Measurements from ENCODE around the gene ACAA2.
"Not testable (repeated sequence)": the region's sequence is repeated elsewhere in the genome, so short reads cannot be mapped to it uniquely, and the experiment has no call there.

ACAA2 gene

DNA sequence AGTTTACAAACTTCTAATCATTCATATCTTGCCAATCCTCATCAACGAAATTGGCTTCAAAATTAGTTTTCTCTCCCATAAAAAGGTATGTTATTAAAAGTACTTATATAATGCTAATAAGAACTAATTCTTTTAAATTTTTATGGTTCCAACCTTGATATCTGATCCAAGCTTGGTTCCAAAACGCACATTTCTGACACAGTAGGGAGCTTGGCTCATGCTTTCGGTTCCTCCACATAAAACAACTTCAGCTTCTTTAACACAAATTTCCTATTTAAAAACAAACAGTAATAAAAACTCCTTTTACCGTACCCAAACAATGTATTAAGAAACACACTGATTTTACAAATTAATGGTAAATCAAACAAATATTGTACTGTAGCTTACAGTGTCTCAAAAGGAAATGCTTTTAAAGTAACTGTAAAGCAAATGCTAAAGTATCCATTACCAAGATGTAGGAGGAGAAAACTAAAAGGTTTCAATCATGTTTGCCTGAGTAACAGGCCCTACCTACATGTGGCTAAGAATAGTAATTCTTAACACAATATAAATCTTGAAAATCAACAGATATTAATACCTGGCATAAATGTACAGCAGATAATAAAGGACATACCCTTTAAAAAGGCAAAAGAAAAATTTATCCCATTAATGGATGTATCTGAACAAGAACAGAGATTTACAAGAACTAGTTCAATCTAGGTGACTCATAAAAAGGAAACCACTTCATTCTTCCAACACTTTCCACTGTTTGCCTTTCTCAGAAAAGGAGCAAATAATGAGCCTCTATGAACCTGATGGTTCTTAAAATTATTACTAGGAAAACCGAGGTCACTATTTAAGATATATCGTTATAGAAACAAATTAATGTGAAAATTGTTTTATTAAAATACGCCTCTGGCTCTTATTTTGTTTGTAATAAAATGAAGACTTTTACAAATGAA, 17.5 kb downstream of the ACAA2 start:
- Histone ChIP-seq H3K36me3 (ENCODE audit: control insufficient read depth in 1 of 2, insufficient read depth in 2 of 2, low read length in 2 of 2) (peaks cover under 1 to 6% of the 10 kb centered on the region in 2 experiments), H3K4me2 (ENCODE audit: low read length) (no peak overlapping the region), H4K91ac (ENCODE audit: low read depth, low read length) (no peak overlapping the region), H4K8ac (ENCODE audit: low read depth, low read length) (no peak overlapping the region), H3K14ac (ENCODE audit: low read length) (no peak overlapping the region), H2AK5ac (ENCODE audit: low read length) (no peak overlapping the region), H4K12ac (ENCODE audit: low read depth, low read length) (no peak overlapping the region), H2BK120ac (ENCODE audit: insufficient read depth, low read length, poor library complexity) (no peak overlapping the region), H3K9me3 (ENCODE audit: insufficient read depth, low read depth, low read length) (peaks cover 2% of the 10 kb centered on the region), H3K4me3 (ENCODE audit: low read depth, low read length) (no peak overlapping the region), H3K4me1 (ENCODE audit: control insufficient read depth in 1 of 2, insufficient read depth in 2 of 2, low read length in 2 of 2) (no peaks in the 10 kb centered on the region), H3K27ac (ENCODE audit: low read depth, low read length) (no peak overlapping the region), H3K79me1 (ENCODE audit: low read length) (no peaks in the 10 kb centered on the region), H2BK5ac (ENCODE audit: low read depth, low read length, poor library complexity) (no peak overlapping the region), H2BK12ac (ENCODE audit: low read length) (no peak overlapping the region), H2AFZ (ENCODE audit: insufficient read depth, low read length, poor library complexity) (no peak overlapping the region), H3K23ac (ENCODE audit: low read length) (no peak overlapping the region), H3K79me2 (ENCODE audit: control insufficient read depth, insufficient read depth, low read length, poor library complexity) (no peaks in the 10 kb centered on the region), H3K18ac (ENCODE audit: low read length) (no peak overlapping the region), H3K27me3 (ENCODE audit: insufficient read depth, low read length) (no peaks in the 10 kb centered on the region), H3K9ac (ENCODE audit: low read length) (no peak overlapping the region), H3K4ac (ENCODE audit: low read depth, low read length) (no peak overlapping the region)
- WGBS (ENCODE audit: extremely low coverage, insufficient coverage, insufficient read length), result 100% methylated on average over 1 of the region's 7 CpGs
- DNase-seq, result no peak

DNA sequence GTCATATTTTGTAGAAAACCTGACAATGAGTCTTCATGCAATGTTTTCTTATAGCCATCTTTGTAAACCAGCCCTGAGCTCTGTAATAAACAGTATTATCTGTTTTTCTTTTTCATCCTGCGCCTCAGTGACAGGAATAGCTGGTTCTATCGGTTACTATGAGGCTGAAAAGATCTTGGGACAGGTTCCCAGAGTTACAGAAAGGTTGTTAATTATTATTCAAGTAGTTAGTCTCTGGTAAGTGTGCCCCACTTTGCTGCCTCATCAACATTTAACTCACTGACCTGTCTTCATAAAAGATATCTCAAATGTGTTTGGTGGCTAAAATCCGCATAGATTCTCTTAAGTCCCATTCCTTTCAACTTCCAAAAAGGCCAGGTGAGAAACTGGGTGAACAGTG, 18.6 kb downstream of the ACAA2 start:
- Histone ChIP-seq H3K4me3 (ENCODE audit: low read depth, low read length) (no peak overlapping the region), H3K23ac (ENCODE audit: low read length) (no peak overlapping the region), H2AK5ac (ENCODE audit: low read length) (no peak overlapping the region), H4K8ac (ENCODE audit: low read depth, low read length) (no peak overlapping the region), H3K4me2 (ENCODE audit: low read length) (no peak overlapping the region), H3K27ac (ENCODE audit: low read depth, low read length) (no peak overlapping the region), H3K36me3 (ENCODE audit: control insufficient read depth in 1 of 2, insufficient read depth in 2 of 2, low read length in 2 of 2) (peaks cover 2 to 6% of the 10 kb centered on the region in 2 experiments), H3K4me1 (ENCODE audit: control insufficient read depth in 1 of 2, insufficient read depth in 2 of 2, low read length in 2 of 2) (no peaks in the 10 kb centered on the region), H3K79me2 (ENCODE audit: control insufficient read depth, insufficient read depth, low read length, poor library complexity) (no peaks in the 10 kb centered on the region), H3K9ac (ENCODE audit: low read length) (no peak overlapping the region), H3K27me3 (ENCODE audit: insufficient read depth, low read length) (no peaks in the 10 kb centered on the region), H2BK120ac (ENCODE audit: insufficient read depth, low read length, poor library complexity) (no peak overlapping the region), H3K14ac (ENCODE audit: low read length) (no peak overlapping the region), H4K91ac (ENCODE audit: low read depth, low read length) (no peak overlapping the region), H2BK12ac (ENCODE audit: low read length) (no peak overlapping the region), H3K18ac (ENCODE audit: low read length) (no peak overlapping the region), H2BK5ac (ENCODE audit: low read depth, low read length, poor library complexity) (no peak overlapping the region), H3K9me3 (ENCODE audit: insufficient read depth, low read depth, low read length) (peaks cover 2% of the 10 kb centered on the region), H3K4ac (ENCODE audit: low read depth, low read length) (no peak overlapping the region), H3K79me1 (ENCODE audit: low read length) (no peaks in the 10 kb centered on the region), H4K12ac (ENCODE audit: low read depth, low read length) (no peak overlapping the region), H2AFZ (ENCODE audit: insufficient read depth, low read length, poor library complexity) (no peak overlapping the region)
- no CpG with 5 or more reads among the region's 3 CpGs for WGBS (ENCODE audit: extremely low coverage, insufficient coverage, insufficient read length)
- no peak for DNase-seq

DNA sequence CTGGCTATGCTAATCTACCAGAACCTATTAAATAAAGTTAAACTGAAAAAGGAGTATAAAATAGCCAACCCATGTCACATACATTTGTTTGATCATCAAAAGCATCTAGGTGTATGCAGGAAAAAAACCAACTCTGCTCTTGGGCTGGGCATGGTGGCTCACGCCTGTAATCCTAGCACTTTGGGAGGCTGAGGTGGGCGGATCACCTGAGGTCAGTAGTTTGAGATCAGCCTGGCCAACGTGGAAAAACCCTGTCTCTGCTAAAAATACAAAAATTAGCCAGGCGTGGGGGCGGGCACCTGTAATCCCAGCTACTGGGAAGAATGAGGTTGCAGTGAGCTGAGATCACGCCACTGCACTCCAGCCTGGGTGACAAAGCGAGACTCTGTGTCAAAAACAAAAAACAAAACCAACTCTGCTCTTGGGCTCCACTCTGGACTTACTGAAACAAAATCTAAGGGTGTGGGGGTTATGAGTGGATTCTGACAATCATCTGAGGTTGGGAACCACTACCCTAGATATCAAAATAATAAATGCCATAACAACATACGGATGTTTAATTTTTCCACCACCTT, 23.7 kb downstream of the ACAA2 start:
- H3K4ac ChIP-seq (ENCODE audit: low read depth, low read length); H3K4me1 ChIP-seq (ENCODE audit: control insufficient read depth in 1 of 2, insufficient read depth in 2 of 2, low read length in 2 of 2); H2BK5ac ChIP-seq (ENCODE audit: low read depth, low read length, poor library complexity); H2BK12ac ChIP-seq (ENCODE audit: low read length); H4K8ac ChIP-seq (ENCODE audit: low read depth, low read length); H3K27me3 ChIP-seq (ENCODE audit: insufficient read depth, low read length); H3K4me2 ChIP-seq (ENCODE audit: low read length); H3K9me3 ChIP-seq (ENCODE audit: insufficient read depth, low read depth, low read length); H3K36me3 ChIP-seq (ENCODE audit: control insufficient read depth in 1 of 2, insufficient read depth in 2 of 2, low read length in 2 of 2); H2AFZ ChIP-seq (ENCODE audit: insufficient read depth, low read length, poor library complexity); H3K9ac ChIP-seq (ENCODE audit: low read length); H3K79me2 ChIP-seq (ENCODE audit: control insufficient read depth, insufficient read depth, low read length, poor library complexity); H3K4me3 ChIP-seq (ENCODE audit: low read depth, low read length); H2BK120ac ChIP-seq (ENCODE audit: insufficient read depth, low read length, poor library complexity); H4K91ac ChIP-seq (ENCODE audit: low read depth, low read length); H3K79me1 ChIP-seq (ENCODE audit: low read length); H3K14ac ChIP-seq (ENCODE audit: low read length); H3K18ac ChIP-seq (ENCODE audit: low read length); H4K12ac ChIP-seq (ENCODE audit: low read depth, low read length); H3K23ac ChIP-seq (ENCODE audit: low read length); DNase-seq; H3K27ac ChIP-seq (ENCODE audit: low read depth, low read length); H2AK5ac ChIP-seq (ENCODE audit: low read length): not testable (repeated sequence)
- no CpG with 5 or more reads among the region's 8 CpGs for WGBS (ENCODE audit: extremely low coverage, insufficient coverage, insufficient read length)

DNA sequence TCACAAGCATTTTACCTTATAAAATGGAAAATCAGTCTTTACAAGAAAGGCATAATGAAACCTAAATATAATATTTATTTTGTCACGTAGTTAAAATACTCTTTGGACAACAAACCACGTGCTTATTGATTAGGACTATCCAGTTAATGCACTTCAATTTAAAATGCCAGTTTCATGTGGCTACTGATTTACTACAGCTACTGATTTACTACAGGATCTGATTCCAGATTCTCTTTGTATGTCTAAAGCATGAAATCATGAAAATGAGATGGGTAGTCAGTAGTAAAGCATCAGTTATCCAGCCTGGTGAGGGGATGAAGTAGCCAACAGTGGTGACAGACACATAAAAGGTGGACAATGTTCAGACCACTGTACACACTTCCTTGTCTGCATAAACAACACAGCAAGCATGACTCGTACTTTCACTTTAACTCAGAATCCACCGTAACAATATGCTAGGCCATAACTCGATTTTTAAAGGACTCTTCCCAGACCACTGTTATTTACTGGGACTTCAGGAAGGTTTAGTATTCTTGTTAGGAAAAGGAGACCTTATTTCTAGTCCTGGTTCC, 24.9 kb downstream of the ACAA2 start:
- H4K8ac ChIP-seq (ENCODE audit: low read depth, low read length), result no peak overlapping the region
- H3K23ac ChIP-seq (ENCODE audit: low read length), result no peak overlapping the region
- no peak overlapping the region for H2BK12ac ChIP-seq (ENCODE audit: low read length)
- no peaks in the 10 kb centered on the region for H3K9me3 ChIP-seq (ENCODE audit: insufficient read depth, low read depth, low read length)
- no peak overlapping the region for H3K4me3 ChIP-seq (ENCODE audit: low read depth, low read length)
- no peak overlapping the region for H2AFZ ChIP-seq (ENCODE audit: insufficient read depth, low read length, poor library complexity)
- no peak overlapping the region for H2BK5ac ChIP-seq (ENCODE audit: low read depth, low read length, poor library complexity)
- H3K27ac ChIP-seq (ENCODE audit: low read depth, low read length), result no peak overlapping the region
- H2AK5ac ChIP-seq (ENCODE audit: low read length), result no peak overlapping the region
- H3K79me1 ChIP-seq (ENCODE audit: low read length), result no peaks in the 10 kb centered on the region
- no peak overlapping the region for H3K18ac ChIP-seq (ENCODE audit: low read length)
- H3K79me2 ChIP-seq (ENCODE audit: control insufficient read depth, insufficient read depth, low read length, poor library complexity), result no peaks in the 10 kb centered on the region
- H3K4me2 ChIP-seq (ENCODE audit: low read length), result no peak overlapping the region
- no peaks in the 10 kb centered on the region for H3K4me1 ChIP-seq (ENCODE audit: control insufficient read depth in 1 of 2, insufficient read depth in 2 of 2, low read length in 2 of 2)
- H2BK120ac ChIP-seq (ENCODE audit: insufficient read depth, low read length, poor library complexity), result no peak overlapping the region
- DNase-seq, result no peak
- H4K12ac ChIP-seq (ENCODE audit: low read depth, low read length), result no peak overlapping the region
- H4K91ac ChIP-seq (ENCODE audit: low read depth, low read length), result no peak overlapping the region
- H3K27me3 ChIP-seq (ENCODE audit: insufficient read depth, low read length), result no peaks in the 10 kb centered on the region
- H3K9ac ChIP-seq (ENCODE audit: low read length), result no peak overlapping the region
- WGBS (ENCODE audit: extremely low coverage, insufficient coverage, insufficient read length), result no CpG with 5 or more reads among the region's 5 CpGs
- H3K14ac ChIP-seq (ENCODE audit: low read length), result no peak overlapping the region
- H3K4ac ChIP-seq (ENCODE audit: low read depth, low read length), result no peak overlapping the region
- peaks cover 8 to 9% of the 10 kb centered on the region in 2 experiments for H3K36me3 ChIP-seq (ENCODE audit: control insufficient read depth in 1 of 2, insufficient read depth in 2 of 2, low read length in 2 of 2)
